ENCODE data around the gene PML.

PML gene

DNA sequence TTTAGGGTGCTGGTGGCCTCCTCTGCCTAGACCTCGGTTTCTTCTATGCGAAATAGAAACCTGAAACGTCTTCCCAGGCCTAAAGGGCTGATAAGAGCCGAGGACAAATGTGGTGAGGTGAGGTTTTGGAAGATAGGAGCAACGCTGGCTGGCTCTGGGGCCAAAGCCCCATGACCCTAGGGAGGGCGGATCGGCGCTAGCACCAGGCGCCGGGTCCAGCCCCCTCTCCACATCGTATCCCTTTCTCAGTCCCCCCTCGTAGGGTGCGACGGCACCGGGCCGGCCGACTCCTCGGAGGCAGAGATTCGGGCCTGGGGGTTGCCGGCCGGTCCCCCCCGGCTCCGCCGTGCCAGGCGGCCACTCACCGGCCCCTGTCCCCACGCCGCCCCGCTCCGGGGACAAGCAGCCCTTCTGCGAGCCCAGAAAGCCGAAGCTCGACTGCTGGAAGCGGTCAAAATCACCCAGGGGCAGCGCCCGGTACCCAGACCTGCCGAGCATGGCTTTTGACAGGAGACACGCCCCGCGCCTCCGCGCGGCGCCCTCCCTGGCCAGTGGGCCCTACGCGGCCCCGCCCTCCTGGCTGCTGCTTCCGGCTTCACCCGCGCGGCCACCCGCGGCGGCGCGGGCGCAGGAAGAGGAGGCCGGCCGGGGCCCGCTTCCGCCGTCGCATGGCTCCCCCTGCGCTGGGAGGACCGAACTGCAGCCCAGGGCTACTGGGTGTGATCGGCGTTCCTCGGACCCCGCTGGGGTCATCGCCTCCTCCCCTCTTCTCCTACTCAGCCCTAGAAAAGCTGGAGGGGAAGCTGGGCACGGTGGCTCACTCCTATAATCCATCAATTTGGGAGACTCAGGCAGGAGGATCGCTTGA, 2.6 kb upstream of the PML start, which contains the start of gene STOML1:
TSS of gene STOML1 (minus strand) at position 570 of the 868 bp plus-strand sequence. CDS start at position 498, 72 bp downstream.
- TF ChIP-seq, protein P1, sequence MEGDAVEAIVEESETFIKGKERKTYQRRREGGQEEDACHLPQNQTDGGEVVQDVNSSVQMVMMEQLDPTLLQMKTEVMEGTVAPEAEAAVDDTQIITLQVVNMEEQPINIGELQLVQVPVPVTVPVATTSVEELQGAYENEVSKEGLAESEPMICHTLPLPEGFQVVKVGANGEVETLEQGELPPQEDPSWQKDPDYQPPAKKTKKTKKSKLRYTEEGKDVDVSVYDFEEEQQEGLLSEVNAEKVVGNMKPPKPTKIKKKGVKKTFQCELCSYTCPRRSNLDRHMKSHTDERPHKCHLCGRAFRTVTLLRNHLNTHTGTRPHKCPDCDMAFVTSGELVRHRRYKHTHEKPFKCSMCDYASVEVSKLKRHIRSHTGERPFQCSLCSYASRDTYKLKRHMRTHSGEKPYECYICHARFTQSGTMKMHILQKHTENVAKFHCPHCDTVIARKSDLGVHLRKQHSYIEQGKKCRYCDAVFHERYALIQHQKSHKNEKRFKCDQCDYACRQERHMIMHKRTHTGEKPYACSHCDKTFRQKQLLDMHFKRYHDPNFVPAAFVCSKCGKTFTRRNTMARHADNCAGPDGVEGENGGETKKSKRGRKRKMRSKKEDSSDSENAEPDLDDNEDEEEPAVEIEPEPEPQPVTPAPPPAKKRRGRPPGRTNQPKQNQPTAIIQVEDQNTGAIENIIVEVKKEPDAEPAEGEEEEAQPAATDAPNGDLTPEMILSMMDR (IDR thresholded peaks at IDR 0.05; ENCODE audit: low read depth, low read length, missing control alignments) = peak; percentile 74
- DNase-seq = peak; percentile 82
- H3K27ac ChIP-seq = peak within 1 kb of the TSS; percentile 22

DNA sequence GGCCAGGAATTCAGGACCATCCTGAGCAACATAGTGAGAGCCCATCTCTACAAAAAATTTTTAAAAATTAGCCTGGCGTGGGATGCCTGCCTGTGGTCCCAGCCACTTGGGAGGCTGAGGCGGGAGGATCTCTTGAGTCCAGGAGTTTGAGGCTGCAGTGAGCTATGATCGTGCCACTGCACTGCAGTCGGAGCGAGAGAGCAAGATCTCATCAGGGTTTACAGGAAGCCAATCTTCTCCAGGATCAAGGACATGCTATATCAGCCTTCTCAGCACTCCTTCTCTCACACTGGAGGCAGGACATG, 2.0 kb upstream of the PML start:
- Histone ChIP-seq H3K36me3 (replicated peaks) (no peaks in the 10 kb centered on the region), H3K4me3 (ENCODE audit: low read depth, low read length) (peak overlapping the region; percentile 35), H3K27ac (no peak overlapping the region), H3K27me3 (replicated peaks) (no peaks in the 10 kb centered on the region)
- in situ Hi-C loops (cut with HindIII; ENCODE audit: low pct_ligation_motif_present, low sequenced_read_pairs) = no loop called here
- TF ChIP-seq, protein P1 (IDR thresholded peaks at IDR 0.05; ENCODE audit: low read depth, low read length, missing control alignments) = no peak
- DNase-seq = no peak

More for the DNA sequence above, 2.6 kb upstream of the PML start, which contains the start of gene STOML1:
- Histone ChIP-seq H3K36me3 (replicated peaks) (no peaks in the 10 kb centered on the region), H3K4me3 (ENCODE audit: low read depth, low read length) (peak within 1 kb of the TSS; percentile 70), H3K27me3 (replicated peaks) (no peaks in the 10 kb centered on the region)
- in situ Hi-C loops (cut with HindIII; ENCODE audit: low pct_ligation_motif_present, low sequenced_read_pairs) = no loop called here

DNA sequence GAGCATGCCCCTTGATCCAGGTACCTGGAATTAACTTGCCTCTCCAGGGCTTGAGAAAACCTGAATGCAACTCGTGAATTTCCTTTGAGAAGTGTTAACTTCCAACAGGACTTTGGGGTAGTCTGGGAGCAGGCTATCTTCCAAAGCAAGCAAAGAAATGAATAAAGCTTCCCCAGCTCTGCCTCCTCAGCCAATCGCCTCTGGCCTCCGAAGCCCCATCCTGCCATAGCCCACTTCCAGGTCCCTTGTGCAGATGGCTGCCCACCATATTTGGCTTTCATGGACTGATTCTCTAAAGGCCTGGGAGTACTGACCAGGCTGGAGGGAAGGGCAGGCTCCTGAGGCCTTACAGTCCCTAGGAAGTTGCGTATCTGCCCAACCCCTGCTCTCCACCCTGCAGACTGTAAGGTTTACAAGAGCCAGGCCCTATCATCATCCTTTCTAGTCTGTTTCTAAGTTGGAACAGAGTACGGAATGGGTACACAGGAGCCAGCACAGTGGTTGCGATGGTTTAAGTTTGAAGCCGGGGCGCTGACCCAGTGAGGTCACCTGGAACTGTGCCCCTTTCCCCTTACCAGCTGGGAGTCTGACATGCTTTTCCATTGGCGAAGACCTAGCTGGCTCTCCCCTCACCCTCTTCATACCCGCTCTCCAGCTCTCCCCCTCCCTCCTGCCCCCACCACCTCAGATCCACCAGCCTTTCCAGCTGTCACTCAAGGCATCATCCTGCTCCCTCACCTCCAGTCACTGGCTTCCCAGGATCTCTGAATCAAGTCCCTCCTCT, 1.1 kb upstream of the PML start:
- in situ Hi-C loops (cut with HindIII; ENCODE audit: low pct_ligation_motif_present, low sequenced_read_pairs) = no loop called here
- H3K27ac ChIP-seq = no peak overlapping the region
- no peak overlapping the region for H3K4me3 ChIP-seq (ENCODE audit: low read depth, low read length)

DNA sequence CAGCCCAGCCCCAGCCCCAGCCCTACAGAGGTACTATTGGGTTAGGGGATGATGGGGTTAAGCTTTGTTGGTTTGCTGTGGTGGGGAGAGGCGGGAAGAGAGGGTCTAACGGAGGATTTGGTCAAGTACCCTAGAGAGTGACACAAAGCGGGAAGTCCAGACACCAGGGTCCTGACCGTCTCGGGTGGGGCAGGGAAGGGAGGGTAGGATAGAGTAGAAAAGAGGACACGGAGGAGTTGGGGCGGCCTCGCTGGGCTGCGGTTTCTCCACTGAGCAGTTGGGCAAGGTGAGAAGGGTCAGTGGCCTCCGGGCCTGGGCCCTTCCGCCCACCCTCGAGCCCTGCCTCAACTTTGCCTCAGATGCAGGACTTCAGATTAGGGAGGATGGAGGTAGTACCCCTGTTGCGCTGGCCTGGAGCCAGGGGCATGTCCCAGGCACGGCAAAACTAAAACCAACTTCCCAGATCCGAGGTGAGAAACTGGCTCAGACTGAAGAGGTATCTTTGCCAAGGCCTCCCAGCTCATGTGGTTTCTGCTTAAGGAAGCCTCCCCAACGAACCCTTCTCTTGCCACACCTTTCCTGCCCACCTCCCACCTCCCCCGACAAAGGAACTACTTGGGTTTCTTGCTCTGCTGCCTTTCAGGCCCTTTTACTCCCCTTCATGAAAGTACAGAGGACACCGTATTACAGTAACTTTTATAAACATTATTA, 551 bp downstream of the PML start:
- TF ChIP-seq, protein P1 (IDR thresholded peaks at IDR 0.05; ENCODE audit: low read depth, low read length, missing control alignments) = no peak
- in situ Hi-C loops (cut with HindIII; ENCODE audit: low pct_ligation_motif_present, low sequenced_read_pairs) = no loop called here
- Histone ChIP-seq H3K27me3 (replicated peaks) (no peaks in the 10 kb centered on the region), H3K36me3 (replicated peaks) (peaks cover 17% of the 10 kb centered on the region), H3K27ac (peak overlapping the region; percentile 56), H3K4me3 (ENCODE audit: low read depth, low read length) (peak overlapping the region; percentile 74)
- DNase-seq = no peak

More for the DNA sequence above, 1.1 kb upstream of the PML start:
- no peak for DNase-seq
- Histone ChIP-seq H3K27me3 (replicated peaks) (no peaks in the 10 kb centered on the region), H3K36me3 (replicated peaks) (peaks cover 6% of the 10 kb centered on the region)
- TF ChIP-seq, protein P1 (IDR thresholded peaks at IDR 0.05; ENCODE audit: low read depth, low read length, missing control alignments) = no peak

DNA sequence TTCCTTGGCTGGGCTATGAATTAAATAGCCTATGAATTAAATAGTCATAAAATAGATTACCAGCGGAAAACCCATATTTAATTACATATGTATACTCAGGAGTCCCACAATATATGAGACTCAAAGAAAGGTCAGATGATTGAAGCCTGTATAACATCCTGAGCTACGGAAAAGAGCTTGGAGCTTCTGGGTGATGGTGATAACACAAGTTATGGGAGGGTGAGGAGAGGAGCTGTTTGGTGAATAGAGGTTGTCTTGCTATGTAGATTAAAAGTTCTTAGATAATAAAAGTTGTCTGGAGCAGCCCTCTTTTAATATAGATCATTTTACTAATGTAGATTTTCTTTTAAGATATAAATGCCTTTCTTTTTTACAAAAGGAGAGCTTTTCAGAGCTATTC, 1.8 kb downstream of the PML start:
- Histone ChIP-seq H3K27ac (no peak overlapping the region), H3K4me3 (ENCODE audit: low read depth, low read length) (peak overlapping the region; percentile 74), H3K36me3 (replicated peaks) (peaks cover 17% of the 10 kb centered on the region), H3K27me3 (replicated peaks) (no peaks in the 10 kb centered on the region)
- DNase-seq = no peak
- in situ Hi-C loops (cut with HindIII; ENCODE audit: low pct_ligation_motif_present, low sequenced_read_pairs) = no loop called here
- TF ChIP-seq, protein P1 (IDR thresholded peaks at IDR 0.05; ENCODE audit: low read depth, low read length, missing control alignments) = no peak

All from brain microvascular endothelial cell (primary cell).